GM19023 (cell line): ENCODE results near the gene GOLGA6L22.
"Not testable (repeated sequence)": the region's sequence is repeated elsewhere in the genome, so short reads cannot be mapped to it uniquely, and the experiment has no call there.

Experiments used
- ATAC-seq: cut with Tn5 transposase; IDR thresholded peaks from one replicate; pipeline ENCODE4 v1.9.1; 2021; ENCODE audit warnings: mild to moderate bottlenecking, moderate library complexity; ENCODE audit not compliant: unreplicated experiment

GOLGA6L22 gene

GRCh38 chr15:22458603-22459002 lies at the start of gene GOLGA6L22:
TSS of gene GOLGA6L22 (plus strand) at chr15:22458903. CDS start at chr15:22458994, 91 bp downstream.
- not testable (repeated sequence) for ATAC-seq

GRCh38 chr15:22417288-22417687 lies 41.4 kb upstream of the GOLGA6L22 start:
- not testable (repeated sequence) for ATAC-seq

- not testable (repeated sequence) for ATAC-seq
Observed at GRCh38 chr15:22417795-22418194, 40.9 kb upstream of the GOLGA6L22 start.

GRCh38 chr15:22418212-22418611 lies 40.5 kb upstream of the GOLGA6L22 start:
- ATAC-seq: not testable (repeated sequence)

GRCh38 chr15:22418666-22419065 lies 40.0 kb upstream of the GOLGA6L22 start:
- not testable (repeated sequence) for ATAC-seq

- not testable (repeated sequence) for ATAC-seq
Observed at GRCh38 chr15:22420340-22420739, 38.4 kb upstream of the GOLGA6L22 start.

- ATAC-seq: not testable (repeated sequence)
Observed at GRCh38 chr15:22429426-22429825, 29.3 kb upstream of the GOLGA6L22 start.

- ATAC-seq: not testable (repeated sequence)
Observed at GRCh38 chr15:22431687-22432086, 27.0 kb upstream of the GOLGA6L22 start.

- ATAC-seq: not testable (repeated sequence)
Observed at GRCh38 chr15:22494490-22495113, 35.9 kb downstream of the GOLGA6L22 start.

GRCh38 chr15:22497200-22497599 lies 38.5 kb downstream of the GOLGA6L22 start:
- ATAC-seq: not testable (repeated sequence)

GRCh38 chr15:22498220-22498925 lies 39.7 kb downstream of the GOLGA6L22 start:
- not testable (repeated sequence) for ATAC-seq

GRCh38 chr15:22502272-22502671 lies 43.6 kb downstream of the GOLGA6L22 start:
- not testable (repeated sequence) for ATAC-seq

- not testable (repeated sequence) for ATAC-seq
Observed at GRCh38 chr15:22506959-22507358, 48.3 kb downstream of the GOLGA6L22 start.

GRCh38 chr15:22516140-22516539 lies 57.4 kb downstream of the GOLGA6L22 start:
- ATAC-seq: not testable (repeated sequence)
